Osteocyte (in vitro differentiated cells): Measurements from ENCODE around the gene MVK. TPM values are rescaled to one million over a fixed set of nuclear protein-coding genes. Genes with fewer than 3 reads are reported as not detected.
A peak's percentile ranks its signal among the peaks of the same experiment; 100 is the strongest.

Source experiments
- DNase-seq: peaks from one replicate; pipeline ENCODE4 v3.0.0; 2021; ENCODE audit warnings: mixed read lengths; ENCODE audit not compliant: unreplicated experiment; ENCODE audit errors: extremely low spot score
- H3K27ac Mint-ChIP-seq: one replicate; pipeline ENCODE4 v1.8.0; 2021; ENCODE audit warnings: mild to moderate bottlenecking, mixed read lengths; ENCODE audit not compliant: unreplicated experiment
- H3K27me3 Mint-ChIP-seq: one replicate; pipeline ENCODE4 v1.8.0; 2021; ENCODE audit warnings: mixed read lengths; ENCODE audit not compliant: unreplicated experiment
- H3K36me3 Mint-ChIP-seq: one replicate; pipeline ENCODE4 v1.8.0; 2021; ENCODE audit warnings: mixed read lengths; ENCODE audit not compliant: unreplicated experiment
- H3K4me1 Mint-ChIP-seq: one replicate; pipeline ENCODE4 v1.8.0; 2021; ENCODE audit warnings: mixed read lengths; ENCODE audit not compliant: unreplicated experiment
- H3K4me3 Mint-ChIP-seq: one replicate; pipeline ENCODE4 v1.8.0; 2021; ENCODE audit warnings: mild to moderate bottlenecking, moderate library complexity, mixed read lengths; ENCODE audit not compliant: unreplicated experiment
- H3K9me3 Mint-ChIP-seq: one replicate; pipeline ENCODE4 v1.8.0; 2021; ENCODE audit warnings: mixed read lengths; ENCODE audit not compliant: unreplicated experiment
- CTCF ChIP-seq: fragments of 200-600 bp; sonication (generic); IDR thresholded peaks from 2 replicates; pipeline ENCODE4 v1.5.0; 2021; ENCODE audit warnings: antibody characterized with exemption, mild to moderate bottlenecking, moderate library complexity
- total RNA-seq: library from RNA; stranded (reverse); gene quantifications from 2 replicates; pipeline ENCODE4 v1.2.1, GENCODE V29; 2021

Gene MVK
- total RNA-seq, 1 donor from 2014 or later = 13.0 TPM

GRCh38 chr12:109597795-109598427 is 24.3 kb downstream of the MVK start:
- DNase-seq = peak; percentile 94
- TF ChIP-seq CTCF = peak; percentile 98
- Mint-ChIP-seq H3K27me3 (no peaks in the 10 kb centered on the region), H3K4me3 (peak overlapping the region; percentile 26), H3K9me3 (no peaks in the 10 kb centered on the region), H3K27ac (peak overlapping the region; percentile 27), H3K36me3 (peaks cover 3% of the 10 kb centered on the region), H3K4me1 (peaks cover 6% of the 10 kb centered on the region)

DNA sequence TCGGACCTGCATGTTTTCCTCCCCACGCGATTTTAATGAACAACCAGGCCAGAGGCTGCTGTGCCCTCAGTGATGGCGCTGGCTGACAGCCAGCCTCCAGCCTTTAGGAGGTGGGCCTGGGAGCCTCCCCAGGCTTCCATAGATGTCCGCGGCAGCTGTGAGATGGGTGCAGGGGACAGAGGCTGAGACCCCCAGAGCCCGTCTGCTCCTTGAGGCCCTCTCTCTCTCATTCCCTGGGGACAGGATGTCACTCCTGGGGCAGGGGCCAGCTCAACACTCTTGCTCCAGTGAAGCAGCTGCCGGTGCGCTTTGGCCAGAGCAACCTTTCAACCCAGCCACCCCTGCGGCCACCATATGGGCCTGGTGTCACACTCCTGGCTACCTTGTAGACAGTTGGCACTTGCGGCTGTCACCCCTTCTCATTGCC is 24.8 kb downstream of the MVK start:
- Mint-ChIP-seq H3K9me3 (no peaks in the 10 kb centered on the region), H3K27ac (no peak overlapping the region), H3K4me3 (no peak overlapping the region), H3K27me3 (no peaks in the 10 kb centered on the region), H3K36me3 (peaks cover 3% of the 10 kb centered on the region), H3K4me1 (peaks cover 6% of the 10 kb centered on the region)
- DNase-seq = no peak
- TF ChIP-seq CTCF = no peak

GRCh38 chr12:109599087-109599486 is 25.5 kb downstream of the MVK start:
- H3K4me3 Mint-ChIP-seq = no peak overlapping the region
- H3K27ac Mint-ChIP-seq = no peak overlapping the region
- TF ChIP-seq CTCF = no peak
- H3K9me3 Mint-ChIP-seq = no peaks in the 10 kb centered on the region
- H3K27me3 Mint-ChIP-seq = no peaks in the 10 kb centered on the region
- DNase-seq = no peak
- peaks cover 3% of the 10 kb centered on the region for H3K36me3 Mint-ChIP-seq
- peaks cover 6% of the 10 kb centered on the region for H3K4me1 Mint-ChIP-seq

DNA sequence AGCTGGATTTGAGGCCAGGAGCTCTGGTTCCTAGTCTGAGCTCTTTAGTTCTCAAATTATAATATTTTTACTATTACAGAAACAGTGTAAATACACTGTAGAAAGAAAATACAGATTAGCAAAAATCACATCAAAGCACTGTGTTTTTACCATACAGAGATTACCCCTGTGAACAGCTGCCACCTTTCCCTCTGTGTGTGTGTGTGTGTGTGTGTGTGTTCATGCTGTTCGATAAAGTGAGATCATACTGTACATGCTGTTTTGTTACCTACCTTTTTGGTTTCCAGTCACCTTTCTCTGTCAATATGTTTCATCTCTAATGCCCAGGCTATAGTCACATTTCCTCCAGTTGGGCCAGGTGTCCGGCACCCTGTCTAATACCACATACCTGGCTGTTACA is 26.9 kb downstream of the MVK start:
- Mint-ChIP-seq H3K4me1 (peaks cover 6% of the 10 kb centered on the region), H3K4me3 (no peak overlapping the region), H3K9me3 (no peaks in the 10 kb centered on the region), H3K36me3 (peaks cover 3% of the 10 kb centered on the region), H3K27me3 (no peaks in the 10 kb centered on the region), H3K27ac (no peak overlapping the region)
- TF ChIP-seq CTCF = no peak
- DNase-seq = no peak

DNA sequence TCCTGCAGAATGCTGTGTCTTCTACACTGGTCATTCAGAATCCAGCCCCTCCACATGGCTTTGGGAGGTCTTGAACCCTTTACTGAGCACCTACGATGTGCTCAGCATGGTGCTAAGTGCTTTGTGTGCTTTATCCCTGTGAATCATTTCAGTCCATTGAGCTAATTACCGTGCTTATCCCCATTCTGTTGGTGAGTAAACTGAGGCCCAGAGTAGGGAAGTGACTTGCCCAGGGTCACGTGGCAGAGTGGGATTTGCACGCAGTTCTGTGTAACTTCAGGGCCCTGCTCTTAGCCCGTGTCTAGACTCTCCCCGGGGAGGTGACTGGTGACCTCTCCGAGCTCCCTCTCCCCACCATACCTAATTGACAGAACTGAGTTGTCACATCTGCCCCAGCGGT is 27.4 kb downstream of the MVK start:
- H3K4me1 Mint-ChIP-seq = peaks cover 6% of the 10 kb centered on the region
- H3K9me3 Mint-ChIP-seq = no peaks in the 10 kb centered on the region
- no peaks in the 10 kb centered on the region for H3K27me3 Mint-ChIP-seq
- TF ChIP-seq CTCF = no peak
- H3K27ac Mint-ChIP-seq = no peak overlapping the region
- no peak for DNase-seq
- H3K36me3 Mint-ChIP-seq = no peaks in the 10 kb centered on the region
- no peak overlapping the region for H3K4me3 Mint-ChIP-seq
